Occipital lobe (tissue), 3 donors: Measurements from ENCODE around the gene ZSWIM4. TPM values are rescaled to one million over a fixed set of nuclear protein-coding genes. Genes with fewer than 3 reads are reported as not detected.
A peak's percentile ranks its signal among the peaks of the same experiment; 100 is the strongest.

Experiments used
- DNase-seq: peaks from one replicate; lab custom pipeline; 2025; lab: John Stamatoyannopoulos, UW
- small RNA-seq: library from RNA; depleted of rRNA; stranded (forward); fragments of <200 nt; gene quantifications from one replicate; pipeline ENCODE3, GENCODE V24; 2014
- total RNA-seq: library from RNA; depleted of rRNA; stranded (reverse); fragments of >200 nt; gene quantifications from one replicate; pipeline ENCODE4 v1.2.3, GENCODE V29; 2014

The ZSWIM4 gene
- total RNA-seq, 1 donor from 2014 or later, result 11.1 TPM

- DNase-seq, result no peak
Measured at GRCh38 chr19:13872695-13873389, 77.6 kb downstream of the ZSWIM4 start.

- DNase-seq, result no peak
Measured at GRCh38 chr19:13873834-13874515, 78.7 kb downstream of the ZSWIM4 start.

GRCh38 chr19:13875824-13876223 is 80.6 kb downstream of the ZSWIM4 start:
- DNase-seq, result no peak

- DNase-seq, result no peak
Measured at GRCh38 chr19:13876834-13877233, 81.6 kb downstream of the ZSWIM4 start, which contains the start of gene NANOS3. TSS of gene NANOS3 (plus strand) at chr19:13877134. CDS start at chr19:13877249, 115 bp downstream.

- no peak for DNase-seq
Measured at GRCh38 chr19:13877303-13877702, 82.1 kb downstream of the ZSWIM4 start.

GRCh38 chr19:13880059-13881043 is 85.1 kb downstream of the ZSWIM4 start:
- peak; percentile 93 for DNase-seq

- no peak for DNase-seq
Measured at GRCh38 chr19:13881251-13881691, 86.0 kb downstream of the ZSWIM4 start.

Small RNA genes lying within 50 kb of the gene (small RNA-seq; reads per million reads assigned to genes)
- gene MIR181C, result 2,152 reads per million, percentile 99 among the genes with 10 or more reads in this experiment
- gene MIR181D, result 386 reads per million, percentile 98 among the genes with 10 or more reads in this experiment
- gene RN7SL619P, result not detected

Other genes with a start within 250 kb of the ZSWIM4 start
- 16.4 TPM for gene MRI1, start 30.9 kb upstream of the ZSWIM4 start, total RNA-seq
- gene C19orf53, start 21.0 kb upstream of the ZSWIM4 start, total RNA-seq, result 15.8 TPM
- gene NANOS3, start 81.7 kb downstream of the ZSWIM4 start, total RNA-seq, result 5.6 TPM
- 11.1 TPM for gene BRME1, start 110.7 kb downstream of the ZSWIM4 start, total RNA-seq
- 8.9 TPM for gene CC2D1A, start 110.8 kb downstream of the ZSWIM4 start, total RNA-seq
- not detected for gene PODNL1, start 143.0 kb downstream of the ZSWIM4 start, total RNA-seq
- gene DCAF15, start 157.1 kb downstream of the ZSWIM4 start, total RNA-seq, result 10.1 TPM
- gene RFX1, start 210.9 kb downstream of the ZSWIM4 start, total RNA-seq, result 1.7 TPM
- gene RLN3, start 232.7 kb downstream of the ZSWIM4 start, total RNA-seq, result not detected
- gene IL27RA, start 236.3 kb downstream of the ZSWIM4 start, total RNA-seq, result 7.0 TPM